PC-9 (cell line): ENCODE results near the gene NFIA. TPM values are rescaled to one million over a fixed set of nuclear protein-coding genes. Genes with fewer than 3 reads are reported as not detected.

Experiments
- BruUV-seq: library from RNA; stranded (reverse); fragments of 400-500 nt; replicated peaks from 2 replicates; lab custom pipeline; 2021; lab: Mats Ljungman, UMichigan
- CTCF ChIA-PET: fragments of 300-600 bp; sonication (Branson Sonifier 250); formaldehyde crosslinking; loops from one replicate; lab custom pipeline; 2022; ENCODE audit warnings: antibody characterized with exemption; lab: Charles Lee
- POLR2A ChIA-PET: fragments of 300-600 bp; sonication (Branson Sonifier 250); formaldehyde crosslinking; loops from one replicate; lab custom pipeline; 2022; ENCODE audit warnings: antibody characterized with exemption; ENCODE audit not compliant: unreplicated experiment; lab: Charles Lee
- DNase-seq, 2 experiments: peaks; one replicate each; pipeline versions ENCODE4 v3.0.0 to v3.0.0-alpha.2; 2015 to 2022; ENCODE audit warnings: mixed read lengths in 1 of 2
- H2AFZ ChIP-seq: fragments of 200-600 bp; sonication (generic); 2 replicates; pipeline ENCODE4 v1.8.1; 2017; ENCODE audit warnings: antibody characterized with exemption
- H3F3A ChIP-seq: fragments of 200-600 bp; sonication (generic); 2 replicates; pipeline ENCODE4 v1.8.1; 2017; ENCODE audit warnings: antibody characterized with exemption, mild to moderate bottlenecking, low read depth; ENCODE audit not compliant: insufficient read depth
- H3K27ac ChIP-seq: fragments of 200-600 bp; sonication (generic); 2 replicates; pipeline ENCODE4 v1.6.1; 2016; ENCODE audit warnings: mixed run types
- H3K27me3 ChIP-seq: fragments of 200-600 bp; sonication (generic); 2 replicates; pipeline ENCODE4 v1.6.1; 2016; ENCODE audit warnings: low read depth, mixed run types; ENCODE audit not compliant: insufficient read depth
- H3K36me3 ChIP-seq: fragments of 200-600 bp; sonication (generic); 2 replicates; pipeline ENCODE4 v1.6.1; 2016; ENCODE audit warnings: low read depth, mixed run types
- H3K4me1 ChIP-seq: fragments of 200-600 bp; sonication (generic); replicated peaks from 2 replicates; pipeline ENCODE4 v1.6.1; 2016; ENCODE audit warnings: mixed run types; ENCODE audit not compliant: insufficient read depth
- H3K4me2 ChIP-seq: fragments of 200-600 bp; sonication (generic); 2 replicates; pipeline ENCODE4 v1.6.1; 2017; ENCODE audit warnings: mixed run types
- H3K4me3 ChIP-seq: fragments of 200-600 bp; sonication (generic); 2 replicates; pipeline ENCODE4 v1.6.1; 2016; ENCODE audit warnings: mixed run types
- H3K79me2 ChIP-seq: fragments of 200-600 bp; sonication (generic); 2 replicates; pipeline ENCODE4 v1.6.1; 2017; ENCODE audit warnings: low read depth, mixed run types
- H3K9me2 ChIP-seq: fragments of 200-600 bp; sonication (generic); 2 replicates; pipeline ENCODE4 v1.8.1; 2017; ENCODE audit warnings: mild to moderate bottlenecking; ENCODE audit not compliant: insufficient read depth
- H3K9me3 ChIP-seq: fragments of 200-600 bp; sonication (generic); 2 replicates; pipeline ENCODE4 v1.8.1; 2016; ENCODE audit warnings: low read depth; ENCODE audit not compliant: insufficient read depth
- H4K20me1 ChIP-seq: fragments of 200-600 bp; sonication (generic); 2 replicates; pipeline ENCODE4 v1.8.1; 2017; ENCODE audit not compliant: insufficient read depth
- EZH2 ChIP-seq: fragments of 200-600 bp; sonication (generic); IDR thresholded peaks from 2 replicates; pipeline ENCODE4 v1.8.0; 2017; ENCODE audit warnings: antibody characterized with exemption, low read depth
- intact Hi-C: fragments of 100-400 bp; cut with micrococcal nuclease; formaldehyde crosslinking; loops from one replicate; pipeline ENCODE4 v1.10.0; 2022; ENCODE audit not compliant: unreplicated experiment
- total RNA-seq: library from RNA; stranded (reverse); gene quantifications from 2 replicates; pipeline ENCODE4 v1.2.3, GENCODE V29; 2021
- TF ChIP-seq, protein P1 (sequence below): fragments of 200-600 bp; sonication (generic); conservative IDR thresholded peaks from 2 replicates; pipeline ENCODE4 v1.6.1; 2017; ENCODE audit warnings: mixed run types, antibody characterized with exemption, mild to moderate bottlenecking, moderate library complexity

The NFIA gene
- total RNA-seq, 1 experiment from 2014 or later = 26.7 TPM

DNA sequence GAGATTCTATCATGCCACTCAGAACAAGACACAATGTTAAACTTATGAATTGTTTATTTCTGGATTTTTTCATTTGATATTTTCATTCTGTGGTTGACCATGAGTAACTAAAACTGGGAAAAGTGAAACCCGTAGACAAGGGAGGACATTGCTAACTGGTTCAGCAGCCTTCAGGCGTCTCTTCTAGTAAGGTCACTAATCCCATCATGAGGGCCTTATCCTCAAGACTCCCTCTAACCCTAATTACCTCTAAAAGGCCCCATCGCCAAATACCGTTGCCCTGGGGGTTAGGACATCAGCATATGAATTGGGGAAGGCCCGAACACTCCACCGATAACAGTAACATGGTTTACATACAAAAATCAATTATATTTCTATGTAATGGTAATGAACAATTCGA is 394.9 kb downstream of the NFIA start:
- ChIA-PET CTCF (no interaction called here), POLR2A (no interaction called here)
- no peak for TF ChIP-seq EZH2
- TF ChIP-seq, protein P1, sequence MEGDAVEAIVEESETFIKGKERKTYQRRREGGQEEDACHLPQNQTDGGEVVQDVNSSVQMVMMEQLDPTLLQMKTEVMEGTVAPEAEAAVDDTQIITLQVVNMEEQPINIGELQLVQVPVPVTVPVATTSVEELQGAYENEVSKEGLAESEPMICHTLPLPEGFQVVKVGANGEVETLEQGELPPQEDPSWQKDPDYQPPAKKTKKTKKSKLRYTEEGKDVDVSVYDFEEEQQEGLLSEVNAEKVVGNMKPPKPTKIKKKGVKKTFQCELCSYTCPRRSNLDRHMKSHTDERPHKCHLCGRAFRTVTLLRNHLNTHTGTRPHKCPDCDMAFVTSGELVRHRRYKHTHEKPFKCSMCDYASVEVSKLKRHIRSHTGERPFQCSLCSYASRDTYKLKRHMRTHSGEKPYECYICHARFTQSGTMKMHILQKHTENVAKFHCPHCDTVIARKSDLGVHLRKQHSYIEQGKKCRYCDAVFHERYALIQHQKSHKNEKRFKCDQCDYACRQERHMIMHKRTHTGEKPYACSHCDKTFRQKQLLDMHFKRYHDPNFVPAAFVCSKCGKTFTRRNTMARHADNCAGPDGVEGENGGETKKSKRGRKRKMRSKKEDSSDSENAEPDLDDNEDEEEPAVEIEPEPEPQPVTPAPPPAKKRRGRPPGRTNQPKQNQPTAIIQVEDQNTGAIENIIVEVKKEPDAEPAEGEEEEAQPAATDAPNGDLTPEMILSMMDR = no peak
- H3F3A ChIP-seq = peaks cover 21% of the 10 kb centered on the region
- peaks cover 24% of the 10 kb centered on the region for H3K4me1 ChIP-seq
- no peaks in the 10 kb centered on the region for H3K36me3 ChIP-seq
- H2AFZ ChIP-seq = no peak overlapping the region
- no peaks in the 10 kb centered on the region for H3K27me3 ChIP-seq
- H3K9me3 ChIP-seq = no peaks in the 10 kb centered on the region
- H3K9me2 ChIP-seq = no peaks in the 10 kb centered on the region
- no peak for DNase-seq
- no peak overlapping the region for H3K4me3 ChIP-seq
- intact Hi-C loops = no loop called here
- no TSS peak for BruUV-seq
- no peak overlapping the region for H3K27ac ChIP-seq
- no peak overlapping the region for H3K4me2 ChIP-seq
- no peaks in the 10 kb centered on the region for H3K79me2 ChIP-seq
- no peaks in the 10 kb centered on the region for H4K20me1 ChIP-seq

DNA sequence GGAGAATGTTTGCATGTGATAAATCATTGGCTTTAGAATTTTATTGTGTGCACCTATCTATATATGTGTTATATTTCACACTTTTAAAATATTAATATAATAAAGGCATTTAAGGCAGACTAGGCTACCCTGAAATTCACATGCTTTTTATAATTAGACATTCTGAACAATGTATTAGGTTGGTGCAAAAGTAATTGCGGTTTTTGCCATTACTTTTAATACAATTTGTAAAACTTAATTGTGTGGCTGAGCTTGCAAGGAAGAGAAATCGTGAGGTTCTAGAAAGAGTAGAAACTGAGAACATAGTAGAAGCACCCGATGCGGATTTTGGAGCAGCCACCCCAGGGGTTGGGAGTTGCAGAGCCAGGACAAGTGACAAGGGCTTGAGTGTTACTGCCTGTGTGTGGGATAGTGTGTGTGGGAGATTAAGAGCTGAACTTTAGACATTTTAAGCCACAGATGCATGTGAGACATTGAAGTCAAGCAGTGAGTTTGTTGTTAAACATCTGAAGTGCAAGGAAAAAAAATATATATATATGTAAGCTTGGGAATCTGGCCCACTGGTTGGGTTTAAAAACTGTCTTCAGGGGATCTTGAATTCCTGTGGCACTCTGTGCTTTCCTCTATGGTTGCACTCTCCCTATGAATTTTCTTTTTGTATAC is 398.0 kb downstream of the NFIA start:
- Histone ChIP-seq H3K9me3 (no peaks in the 10 kb centered on the region), H4K20me1 (no peaks in the 10 kb centered on the region), H3K27ac (peak overlapping the region; percentile 96), H3K4me3 (no peak overlapping the region), H3K27me3 (no peaks in the 10 kb centered on the region), H3K36me3 (no peaks in the 10 kb centered on the region), H3K9me2 (no peaks in the 10 kb centered on the region), H3K4me1 (peaks cover 41% of the 10 kb centered on the region), H3F3A (peaks cover 26% of the 10 kb centered on the region), H3K4me2 (peak overlapping the region; percentile 61), H3K79me2 (no peaks in the 10 kb centered on the region), H2AFZ (0 out of 2 replicates have a peak overlapping the region, but pooled peaks have one; percentile 13)
- no peak for TF ChIP-seq EZH2
- TF ChIP-seq, protein P1 = no peak
- ChIA-PET CTCF (no interaction called here), POLR2A (interaction anchor here (0.6 to 0.7 kb wide), 2 partner anchors 296 to 1853 kb away, joined by 4 read pairs; no protein-coding TSS in a partner anchor)
- intact Hi-C loops = no loop called here
- no TSS peak for BruUV-seq
- DNase-seq = no peak

DNA sequence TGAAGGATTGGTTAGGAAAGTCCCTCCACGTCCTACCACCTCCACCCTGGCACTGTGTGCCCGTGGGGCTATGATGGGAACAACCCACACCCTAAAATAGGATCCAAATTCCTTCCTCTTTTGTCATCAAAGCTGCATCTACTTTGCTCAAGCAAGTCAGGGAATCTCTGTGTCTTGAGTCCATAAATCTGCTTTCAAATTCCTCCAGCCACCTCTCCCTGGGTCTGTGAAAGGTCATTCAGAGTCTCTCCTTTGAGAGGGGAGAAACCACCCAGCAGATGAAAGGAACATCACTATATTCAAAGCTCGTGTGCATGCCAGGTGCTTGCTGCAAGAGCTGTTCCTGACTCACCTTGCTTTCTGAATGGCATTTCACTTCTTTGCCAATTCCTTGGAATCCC is 399.0 kb downstream of the NFIA start:
- CTCF ChIA-PET = interaction anchor here (0.5 to 0.6 kb wide), 2 partner anchors 403 to 431 kb away, joined by 3 to 4 read pairs; no protein-coding TSS in a partner anchor
- Histone ChIP-seq H3K27ac (peak overlapping the region; percentile 96), H3K9me3 (no peaks in the 10 kb centered on the region), H3K27me3 (no peaks in the 10 kb centered on the region), H3F3A (peaks cover 26% of the 10 kb centered on the region), H4K20me1 (no peaks in the 10 kb centered on the region), H3K79me2 (no peaks in the 10 kb centered on the region), H3K36me3 (no peaks in the 10 kb centered on the region), H3K4me2 (peak overlapping the region; percentile 61), H2AFZ (0 out of 2 replicates have a peak overlapping the region, but pooled peaks have one; percentile 13), H3K4me3 (no peak overlapping the region; the same call in 1 of the 2 replicates), H3K4me1 (peaks cover 42% of the 10 kb centered on the region), H3K9me2 (no peaks in the 10 kb centered on the region)
- intact Hi-C loops = loop anchor here (1.0 kb wide), 1 partner anchor 15 kb away; no protein-coding TSS in a partner anchor
- DNase-seq = peak; percentile 65 to 99
- POLR2A ChIA-PET = interaction anchor here (0.5 to 0.7 kb wide), 5 partner anchors 16 to 486 kb away, joined by 3 to 6 read pairs (median 4); no protein-coding TSS in a partner anchor
- no TSS peak for BruUV-seq
- TF ChIP-seq EZH2 = no peak
- TF ChIP-seq, protein P1 = no peak
